Activated CD8-positive, alpha-beta T cell treated with anti-CD3 and anti-CD28 coated beads for 36 hours (primary cell): ENCODE measurements around the gene PLCB4. TPM values are rescaled to one million over a fixed set of nuclear protein-coding genes. Genes with fewer than 3 reads are reported as not detected.

ENCODE experiments used
- ATAC-seq: fragments of 200-7000 bp; cut with Tn5 transposase; one replicate; pipeline ENCODE4 v1.10.0; 2021; ENCODE audit warnings: mild to moderate bottlenecking, moderate library complexity
- CTCF ChIA-PET: fragments of 350-600 bp; sonication (Branson Sonifier 250); formaldehyde crosslinking; loops from one replicate; lab custom pipeline; 2021; ENCODE audit warnings: antibody characterized with exemption; lab: Charles Lee
- POLR2A ChIA-PET: fragments of 350-600 bp; sonication (Branson Sonifier 250); formaldehyde crosslinking; loops from one replicate; lab custom pipeline; 2021; ENCODE audit warnings: antibody characterized with exemption; lab: Charles Lee
- DNase-seq: peaks from one replicate; pipeline ENCODE4 v3.0.0-alpha.2; 2020
- H3K27ac Mint-ChIP-seq: one replicate; pipeline ENCODE4 v1.8.0; 2021; ENCODE audit warnings: mild to moderate bottlenecking, mixed read lengths
- H3K27me3 Mint-ChIP-seq: one replicate; pipeline ENCODE4 v1.8.0; 2021; ENCODE audit warnings: mixed read lengths
- H3K36me3 Mint-ChIP-seq: one replicate; pipeline ENCODE4 v1.8.0; 2021; ENCODE audit warnings: low read depth, mixed read lengths
- H3K4me1 Mint-ChIP-seq: one replicate; pipeline ENCODE4 v1.8.0; 2021; ENCODE audit warnings: low read depth, mixed read lengths
- H3K4me3 Mint-ChIP-seq: one replicate; pipeline ENCODE4 v1.8.0; 2021; ENCODE audit warnings: mild to moderate bottlenecking, moderate library complexity, mixed read lengths
- H3K9me3 Mint-ChIP-seq: one replicate; pipeline ENCODE4 v1.8.0; 2021; ENCODE audit warnings: mixed read lengths
- CTCF ChIP-seq: fragments of 200-600 bp; IDR thresholded peaks from one replicate; pipeline ENCODE4 v1.8.0; 2022; ENCODE audit warnings: antibody characterized with exemption, mild to moderate bottlenecking
- intact Hi-C: fragments of 100-400 bp; cut with micrococcal nuclease; formaldehyde crosslinking; loops from one replicate; pipeline ENCODE4 v1.10.0; 2022
- total RNA-seq, 2 experiments: library from RNA; stranded (reverse); gene quantifications; one replicate each; pipeline ENCODE4 v1.2.3, GENCODE V29; 2021

PLCB4 gene
- total RNA-seq, 2 experiments from 2014 or later: not detected

GRCh38 chr20:9053108-9053507 lies 15.8 kb upstream of the PLCB4 start:
- TF ChIP-seq CTCF: no peak
- Mint-ChIP-seq H3K9me3 (peaks cover 7% of the 10 kb centered on the region), H3K27ac (no peak overlapping the region), H3K27me3 (no peaks in the 10 kb centered on the region), H3K36me3 (no peaks in the 10 kb centered on the region), H3K4me3 (no peak overlapping the region), H3K4me1 (no peaks in the 10 kb centered on the region)
- DNase-seq (no peak), ATAC-seq (no peak)
- CTCF ChIA-PET: no interaction called here
- intact Hi-C loops: no loop called here
- POLR2A ChIA-PET: no interaction called here

DNA sequence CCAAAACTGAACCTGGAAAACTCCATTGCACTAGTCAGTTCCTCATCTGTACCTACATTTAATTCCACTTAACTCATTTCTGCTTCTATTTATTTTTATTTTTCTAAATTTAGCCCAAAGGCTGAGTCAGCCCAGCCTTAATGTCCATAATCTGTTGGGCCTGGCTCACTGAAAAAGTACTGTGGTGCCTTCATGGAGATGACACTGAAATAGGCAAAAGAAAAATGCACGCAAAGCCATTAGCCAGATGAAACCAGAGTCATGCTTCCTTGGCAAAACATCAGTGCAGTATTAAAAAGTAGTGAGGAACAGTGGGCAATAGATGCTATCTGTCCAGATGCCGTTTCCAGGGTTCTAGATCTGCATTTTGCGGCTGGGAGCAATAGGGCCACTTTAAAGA lies 14.7 kb upstream of the PLCB4 start:
- Mint-ChIP-seq H3K36me3 (no peaks in the 10 kb centered on the region), H3K27me3 (no peaks in the 10 kb centered on the region), H3K9me3 (peaks cover 3% of the 10 kb centered on the region), H3K27ac (no peak overlapping the region), H3K4me3 (no peak overlapping the region), H3K4me1 (no peaks in the 10 kb centered on the region)
- ChIA-PET CTCF (no interaction called here), POLR2A (no interaction called here)
- no peak for ATAC-seq
- no peak for DNase-seq
- intact Hi-C loops: no loop called here
- no peak for TF ChIP-seq CTCF

DNA sequence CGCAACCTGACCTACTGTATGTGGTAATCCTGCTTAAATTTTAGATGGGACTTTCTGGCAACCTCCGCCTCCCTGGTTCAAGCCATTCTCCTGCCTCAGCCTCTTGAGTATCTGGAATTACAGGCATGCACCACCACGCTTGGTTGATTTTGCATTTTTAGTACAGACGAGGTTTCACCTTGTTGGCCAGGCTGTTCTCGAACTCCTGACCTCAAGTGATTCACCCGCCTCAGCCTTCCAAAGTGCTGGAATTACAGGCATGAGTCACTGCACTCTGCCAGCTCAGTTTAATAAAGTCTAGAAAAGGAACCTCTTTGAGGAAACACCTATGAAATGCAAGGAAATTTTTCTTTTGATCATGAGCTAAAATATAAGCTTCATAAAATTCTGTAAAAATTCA lies 9.0 kb upstream of the PLCB4 start:
- intact Hi-C loops: no loop called here
- ChIA-PET CTCF (no interaction called here), POLR2A (no interaction called here)
- Mint-ChIP-seq H3K4me1 (no peaks in the 10 kb centered on the region), H3K27me3 (no peaks in the 10 kb centered on the region), H3K27ac (no peak overlapping the region), H3K36me3 (no peaks in the 10 kb centered on the region), H3K9me3 (no peaks in the 10 kb centered on the region), H3K4me3 (no peak overlapping the region)
- DNase-seq: no peak
- no peak for ATAC-seq
- no peak for TF ChIP-seq CTCF

DNA sequence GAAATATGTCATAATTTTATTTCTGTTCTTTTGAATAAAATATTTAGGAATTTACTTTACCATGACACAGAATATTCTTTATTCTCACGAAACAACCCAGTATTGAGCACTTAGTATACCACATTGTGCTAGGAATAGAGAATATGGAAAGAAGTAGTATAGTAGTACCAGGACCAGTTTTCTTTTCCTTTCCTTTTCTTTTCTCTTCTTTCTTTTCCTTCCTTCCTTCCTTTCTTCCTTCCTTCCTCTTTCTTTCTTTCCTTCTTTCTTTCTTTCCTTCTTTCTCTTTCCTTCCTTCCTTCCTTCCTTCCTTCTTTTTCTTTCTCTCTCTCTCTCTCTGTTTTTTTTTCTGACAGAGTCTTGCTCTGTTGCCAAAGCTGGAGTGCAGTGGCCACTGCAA lies 7.5 kb upstream of the PLCB4 start:
- H3K36me3 Mint-ChIP-seq: no peaks in the 10 kb centered on the region
- intact Hi-C loops: no loop called here
- no peaks in the 10 kb centered on the region for H3K27me3 Mint-ChIP-seq
- ChIA-PET CTCF (no interaction called here), POLR2A (no interaction called here)
- H3K27ac Mint-ChIP-seq: no peak overlapping the region
- TF ChIP-seq CTCF: no peak
- H3K4me1 Mint-ChIP-seq: no peaks in the 10 kb centered on the region
- H3K4me3 Mint-ChIP-seq: no peak overlapping the region
- no peaks in the 10 kb centered on the region for H3K9me3 Mint-ChIP-seq
- DNase-seq: no peak
- no peak for ATAC-seq

DNA sequence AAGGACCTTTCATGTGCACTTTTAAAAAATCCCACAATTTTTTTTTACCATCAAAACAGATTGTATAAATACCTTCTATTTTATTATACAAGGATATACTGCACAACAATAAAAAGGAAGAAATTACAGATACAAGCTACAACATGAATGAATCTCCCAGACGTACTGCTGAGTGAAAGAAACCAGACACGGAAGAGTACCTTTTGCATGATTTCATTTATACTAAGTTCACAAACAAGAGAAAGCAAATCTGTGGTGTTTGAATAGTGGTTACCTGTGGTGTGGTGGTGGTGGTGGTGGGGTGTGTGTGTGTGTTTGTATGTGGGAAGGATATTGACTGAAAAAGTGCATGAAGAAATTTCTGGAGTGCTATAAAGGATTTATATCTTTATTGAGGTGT lies 6.8 kb upstream of the PLCB4 start:
- no peaks in the 10 kb centered on the region for H3K4me1 Mint-ChIP-seq
- no peak for DNase-seq
- H3K36me3 Mint-ChIP-seq: no peaks in the 10 kb centered on the region
- no peak for TF ChIP-seq CTCF
- POLR2A ChIA-PET: no interaction called here
- no peak for ATAC-seq
- no peaks in the 10 kb centered on the region for H3K27me3 Mint-ChIP-seq
- H3K27ac Mint-ChIP-seq: no peak overlapping the region
- H3K9me3 Mint-ChIP-seq: no peaks in the 10 kb centered on the region
- H3K4me3 Mint-ChIP-seq: no peak overlapping the region
- intact Hi-C loops: no loop called here
- CTCF ChIA-PET: no interaction called here
